Colonic mucosa (tissue), 4 donors: ENCODE data around the gene CLBA1. TPM values are rescaled to one million over a fixed set of nuclear protein-coding genes. Genes with fewer than 3 reads are reported as not detected.

Experiments used
- DNase-seq: peaks from one replicate; pipeline ENCODE4 v3.0.0-alpha.2; 2020
- H3K27ac ChIP-seq: fragments of 200-600 bp; one replicate; pipeline ENCODE4 v1.8.0; 2021
- H3K27me3 ChIP-seq: fragments of 200-600 bp; one replicate; pipeline ENCODE4 v1.8.0; 2021
- H3K36me3 ChIP-seq: fragments of 200-600 bp; one replicate; pipeline ENCODE4 v1.8.0; 2021
- H3K4me1 ChIP-seq: fragments of 200-600 bp; one replicate; pipeline ENCODE4 v1.8.0; 2021; ENCODE audit warnings: mild to moderate bottlenecking
- H3K4me3 ChIP-seq: fragments of 200-600 bp; one replicate; pipeline ENCODE4 v1.8.0; 2021
- H3K9ac ChIP-seq, 2 donors: one replicate each; pipeline ENCODE4 v1.7.0; 2013; ENCODE audit warnings: control low read depth in 2 of 2, low read depth in 2 of 2, low read length in 2 of 2
- H3K9me3 ChIP-seq: fragments of 200-600 bp; one replicate; pipeline ENCODE4 v1.8.0; 2021
- CTCF ChIP-seq: fragments of 200-600 bp; IDR thresholded peaks from one replicate; pipeline ENCODE4 v1.8.0; 2022; ENCODE audit warnings: antibody characterized with exemption, mild to moderate bottlenecking
- intact Hi-C: fragments of 100-400 bp; cut with DNase I; formaldehyde crosslinking; loops from one replicate; pipeline ENCODE4 v1.14.1; 2022
- total RNA-seq, 2 donors: library from RNA; stranded (reverse); fragmentation: NEBNext Ultra II Directional in 1 of 2; extraction: Animal tissue kit (Norgen Biotek cat#: 25700) in 1 of 2; gene quantifications; one replicate each; pipeline ENCODE4 v1.2.1, GENCODE V29; 2021
- donor health status: healthy.
- donor health status: DM: no; HTN: no; CAD: no.
- donor health status: DM: no; HTN: no; CAD: no.

CLBA1 gene
- total RNA-seq, 2 donors from 2014 or later = 3.8 TPM

DNA sequence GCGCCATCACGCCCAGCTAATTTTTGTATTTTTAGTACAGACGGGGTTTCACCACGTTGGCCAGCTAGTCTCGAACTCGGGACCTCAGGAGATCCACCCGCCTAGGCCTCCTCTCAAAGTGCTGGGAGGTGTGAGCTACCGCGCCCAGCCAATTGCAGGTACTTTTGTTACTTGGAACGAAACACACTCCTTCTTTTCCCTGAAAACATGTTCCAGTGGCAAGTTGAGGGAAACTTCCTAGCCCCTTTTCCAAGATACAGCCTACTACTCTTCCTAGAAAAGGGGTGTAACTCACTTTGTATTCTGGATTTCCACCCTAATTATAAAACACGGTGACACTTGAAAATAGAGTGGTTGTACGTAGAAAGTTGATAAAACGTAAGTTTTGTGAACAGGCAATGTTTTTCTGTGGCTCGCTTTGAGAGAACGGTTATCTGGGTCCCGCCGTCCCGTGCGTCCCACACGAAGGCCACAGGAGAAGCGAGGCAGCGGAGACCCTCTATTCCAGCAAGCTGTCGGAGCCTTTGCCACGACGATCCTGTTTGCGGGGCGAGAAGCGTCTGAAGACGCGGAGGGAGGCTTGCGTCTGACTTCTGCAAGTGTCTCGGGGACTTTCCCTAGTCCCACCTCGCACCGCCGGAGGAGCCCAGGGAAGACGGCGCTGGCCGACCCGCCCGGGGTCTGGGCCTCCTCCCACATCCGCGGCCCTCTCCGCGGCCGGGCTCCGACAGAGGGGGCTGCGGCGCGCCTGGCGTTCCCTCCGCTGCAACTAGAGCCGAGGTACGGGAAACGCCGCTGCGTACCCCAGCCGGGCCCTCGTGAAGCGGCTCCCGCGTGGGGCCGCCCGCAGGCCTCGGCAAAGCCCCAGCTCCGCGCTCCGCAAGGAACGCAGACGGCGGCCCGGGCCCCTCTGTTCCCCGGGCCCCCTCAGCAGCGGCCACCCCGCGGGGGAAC is 34.5 kb downstream of the CLBA1 start:
- peak overlapping the region; percentile 99 for H3K4me3 ChIP-seq
- H3K9me3 ChIP-seq = no peaks in the 10 kb centered on the region
- H3K4me1 ChIP-seq = peaks cover 23% of the 10 kb centered on the region
- TF ChIP-seq CTCF = no peak
- DNase-seq = peak; percentile 37
- peak overlapping the region; percentile 81 for H3K27ac ChIP-seq
- intact Hi-C loops = loop anchor here (5.0 kb wide), 1 partner anchor 38 kb away; no protein-coding TSS in a partner anchor
- peak overlapping the region; percentile 82 to 83 for H3K9ac ChIP-seq
- H3K36me3 ChIP-seq = no peaks in the 10 kb centered on the region
- H3K27me3 ChIP-seq = no peaks in the 10 kb centered on the region

DNA sequence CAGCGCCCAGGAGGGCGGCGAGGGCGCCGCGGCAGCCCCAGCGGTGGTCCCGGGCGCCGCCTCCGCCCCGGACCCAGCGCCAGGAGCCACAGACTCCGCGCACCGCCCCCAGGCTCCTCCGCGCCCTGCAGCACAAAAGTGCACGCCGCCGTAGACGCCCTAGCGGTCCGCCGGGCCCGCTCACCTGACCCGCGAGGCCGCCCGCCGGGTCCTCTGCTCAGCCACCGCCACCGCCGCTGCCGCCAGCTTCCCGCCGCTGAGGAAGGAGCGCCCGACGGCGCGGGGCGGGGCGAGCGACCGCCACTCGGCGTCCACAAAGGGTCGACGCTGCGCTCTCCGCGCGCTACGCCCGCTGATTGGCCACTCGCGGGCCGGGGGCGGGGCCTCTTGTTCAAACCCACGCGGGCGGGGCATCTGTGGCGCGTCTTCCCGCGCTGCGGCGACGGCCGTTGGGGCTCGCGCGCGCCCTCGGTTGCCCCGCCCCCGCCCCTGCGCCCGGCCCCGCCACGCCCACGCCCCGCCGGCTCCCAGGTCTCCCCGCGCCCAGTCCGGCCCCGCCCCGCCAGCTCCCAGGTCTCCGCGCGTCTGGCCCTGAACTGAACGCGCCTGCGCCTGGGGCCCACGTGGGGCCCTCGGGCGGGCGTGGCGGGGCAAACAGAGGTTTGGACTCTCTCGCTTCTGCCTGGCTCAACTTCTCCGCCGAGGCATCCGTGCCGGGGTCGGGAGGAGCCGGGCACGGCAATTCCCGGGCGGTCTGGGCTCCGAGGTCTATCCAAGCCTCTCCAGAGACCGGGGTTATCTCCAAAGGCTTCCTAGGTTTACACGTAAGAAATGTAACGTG is 35.4 kb downstream of the CLBA1 start, which contains the start of gene CDCA4:
CDCA4 (minus strand) TSS at position 269 of the 841 bp plus-strand sequence. CDS start 9,154 bp downstream, outside the sequence.
- TF ChIP-seq CTCF = no peak
- peaks cover 23% of the 10 kb centered on the region for H3K4me1 ChIP-seq
- peak within 1 kb of the TSS; percentile 99 for H3K4me3 ChIP-seq
- no peaks in the 10 kb centered on the region for H3K9me3 ChIP-seq
- H3K27ac ChIP-seq = peak within 1 kb of the TSS; percentile 81
- peak; percentile 97 for DNase-seq
- peak within 1 kb of the TSS; percentile 83 to 93 for H3K9ac ChIP-seq
- no peaks in the 10 kb centered on the region for H3K27me3 ChIP-seq
- intact Hi-C loops = no loop called here
- no peaks in the 10 kb centered on the region for H3K36me3 ChIP-seq

DNA sequence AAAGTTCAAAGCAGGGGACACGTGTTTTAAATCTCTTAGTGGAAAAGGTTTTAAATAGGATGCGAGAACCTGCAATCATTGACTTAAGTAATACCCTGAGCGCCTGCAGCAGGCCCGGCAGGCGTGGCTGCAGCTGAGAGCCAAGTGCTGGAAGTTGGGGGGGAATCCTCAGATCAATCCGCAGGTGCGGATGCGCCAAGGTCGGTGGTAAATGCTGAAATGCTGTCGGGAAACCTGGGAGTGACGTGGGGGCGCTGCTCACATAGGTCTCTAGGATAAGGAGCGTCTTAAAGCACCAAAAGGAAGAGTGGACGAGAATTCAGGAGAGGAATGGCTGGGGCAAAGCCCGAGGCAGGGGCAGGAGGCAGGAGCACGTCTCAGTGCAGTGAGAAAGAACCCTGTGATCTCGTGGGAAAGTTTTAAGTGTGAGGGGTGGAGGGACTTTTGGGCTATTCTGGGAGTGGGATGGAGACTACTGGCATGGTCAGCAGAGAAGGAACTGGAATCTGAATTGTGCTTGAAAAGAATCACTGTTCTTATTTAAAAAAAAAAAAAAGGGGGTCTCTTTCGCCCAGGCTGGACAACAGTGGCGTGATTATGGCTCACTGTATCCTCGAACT is 36.2 kb downstream of the CLBA1 start:
- peak; percentile 66 for DNase-seq
- Histone ChIP-seq H3K27ac (peak overlapping the region; percentile 63), H3K9me3 (no peaks in the 10 kb centered on the region), H3K36me3 (no peaks in the 10 kb centered on the region), H3K4me3 (peak overlapping the region; percentile 55), H3K27me3 (no peaks in the 10 kb centered on the region), H3K9ac (peak overlapping the region; percentile 74 to 93), H3K4me1 (peaks cover 21% of the 10 kb centered on the region)
- TF ChIP-seq CTCF = no peak
- intact Hi-C loops = no loop called here

DNA sequence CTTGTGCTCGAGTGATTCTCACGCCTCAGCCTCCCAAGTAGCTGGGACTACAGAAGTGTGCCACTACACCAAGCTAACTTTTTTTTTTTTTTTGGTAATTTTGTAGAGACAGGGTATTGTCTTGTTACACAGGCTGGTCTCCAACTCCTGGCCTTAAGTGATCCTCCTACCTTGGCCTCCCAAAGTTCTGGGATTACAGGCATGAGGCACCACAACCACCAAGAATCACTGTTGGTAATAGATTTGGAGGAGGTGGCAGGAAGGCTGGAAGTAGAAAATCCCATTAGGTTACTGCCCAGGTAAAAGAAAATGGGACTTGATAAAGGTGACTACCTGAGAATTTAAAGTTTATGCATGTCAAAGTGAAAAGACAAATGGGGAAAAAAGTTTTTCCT is 36.7 kb downstream of the CLBA1 start:
- Histone ChIP-seq H3K4me3 (no peak overlapping the region), H3K27me3 (no peaks in the 10 kb centered on the region), H3K9ac (peak overlapping the region in 1 of 2 donors; percentile 93), H3K36me3 (no peaks in the 10 kb centered on the region), H3K4me1 (peaks cover 18% of the 10 kb centered on the region), H3K9me3 (no peaks in the 10 kb centered on the region), H3K27ac (no peak overlapping the region)
- intact Hi-C loops = no loop called here
- DNase-seq = no peak
- no peak for TF ChIP-seq CTCF

DNA sequence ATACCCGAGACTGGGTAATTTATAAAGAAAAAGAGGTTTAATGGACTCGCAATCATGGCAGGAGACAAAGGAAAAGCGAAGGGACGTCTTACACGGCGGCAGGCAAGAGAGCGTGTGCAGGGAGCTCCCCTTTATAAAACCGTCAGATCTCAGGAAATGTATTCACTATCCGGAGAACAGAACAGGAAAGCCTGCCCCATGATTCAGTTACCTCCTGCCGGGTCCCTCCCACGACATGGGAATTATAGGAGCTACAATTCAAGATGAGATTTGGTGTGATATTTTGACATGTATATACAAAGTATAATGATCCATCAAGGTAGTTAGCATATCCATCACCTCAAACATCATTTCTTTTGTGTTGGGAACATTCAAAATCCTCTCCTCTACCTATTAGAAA is 37.6 kb downstream of the CLBA1 start:
- Histone ChIP-seq H3K4me3 (no peak overlapping the region), H3K27me3 (no peaks in the 10 kb centered on the region), H3K36me3 (no peaks in the 10 kb centered on the region), H3K9me3 (no peaks in the 10 kb centered on the region), H3K27ac (no peak overlapping the region), H3K4me1 (peaks cover 18% of the 10 kb centered on the region), H3K9ac (no peak overlapping the region)
- DNase-seq = no peak
- TF ChIP-seq CTCF = no peak
- intact Hi-C loops = no loop called here
